ENCODE results near the gene ADGRE1.

Gene ADGRE1

DNA sequence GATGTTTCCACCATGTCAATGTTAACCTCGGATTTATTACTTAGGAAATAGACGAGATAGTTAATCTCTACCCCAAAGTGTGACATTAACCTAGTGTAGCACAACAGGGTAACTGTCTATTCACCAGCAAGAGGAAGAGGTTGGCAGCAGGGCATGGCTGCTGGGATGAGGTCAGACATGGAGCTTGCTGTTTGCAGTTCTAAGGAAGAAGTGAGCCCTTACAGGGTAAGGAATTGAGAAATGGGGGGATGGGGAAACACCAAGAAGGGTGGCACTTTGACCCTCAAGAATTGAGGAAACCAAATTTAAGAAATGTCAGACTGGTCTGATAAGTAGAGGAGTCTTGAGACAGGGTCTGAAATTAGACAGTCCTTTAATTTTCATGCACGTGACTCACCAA is 71.4 kb downstream of the ADGRE1 start:
- DNase-seq = no peak

DNA sequence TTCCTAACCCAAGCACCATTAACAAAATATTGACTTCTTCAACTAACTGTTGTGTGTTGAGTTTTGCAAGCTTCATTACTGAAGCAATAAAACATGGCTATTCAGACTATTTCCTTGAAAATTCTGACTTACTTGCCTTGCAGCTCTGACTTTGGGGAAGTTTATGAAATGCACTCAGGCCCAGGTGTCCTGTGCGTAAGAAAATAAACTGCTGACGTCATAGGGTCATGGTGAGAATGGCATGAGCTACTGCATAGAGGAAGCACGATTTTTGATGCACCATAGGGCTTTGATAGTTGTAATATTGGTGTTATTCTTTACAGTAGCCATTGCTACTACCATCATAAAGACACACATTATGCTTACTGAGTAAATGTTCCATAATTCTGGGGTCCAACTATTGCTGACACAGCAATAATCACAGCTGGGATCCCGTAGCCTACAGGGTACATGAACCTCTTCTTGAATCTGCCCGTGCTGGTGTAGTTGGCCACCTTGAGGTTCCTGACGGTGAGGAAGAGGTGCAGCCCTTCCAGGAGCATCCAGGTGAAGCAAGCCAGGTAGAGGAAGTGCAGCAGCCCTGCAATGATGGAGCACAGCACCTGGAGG is 76.0 kb downstream of the ADGRE1 start:
- DNase-seq = no peak

DNA sequence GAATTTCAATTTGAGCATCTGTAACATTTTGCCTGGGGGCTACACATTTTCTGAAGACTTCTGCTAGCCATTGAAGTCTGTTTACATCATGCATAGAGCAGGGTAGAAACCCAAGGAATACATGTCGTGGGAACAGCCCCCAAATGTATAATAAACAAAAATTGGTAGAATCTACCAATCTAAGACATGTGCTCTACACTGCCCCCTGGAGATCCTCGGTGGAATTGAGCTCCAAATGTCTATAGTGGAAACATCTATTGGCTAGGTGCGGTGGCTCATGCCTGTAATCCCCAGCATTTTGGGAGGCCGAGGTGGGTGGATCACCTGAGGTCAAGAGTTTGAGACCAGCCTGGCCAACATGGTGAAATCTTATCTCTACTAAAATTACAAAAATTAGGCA is 76.6 kb downstream of the ADGRE1 start:
- no peak for DNase-seq

DNA sequence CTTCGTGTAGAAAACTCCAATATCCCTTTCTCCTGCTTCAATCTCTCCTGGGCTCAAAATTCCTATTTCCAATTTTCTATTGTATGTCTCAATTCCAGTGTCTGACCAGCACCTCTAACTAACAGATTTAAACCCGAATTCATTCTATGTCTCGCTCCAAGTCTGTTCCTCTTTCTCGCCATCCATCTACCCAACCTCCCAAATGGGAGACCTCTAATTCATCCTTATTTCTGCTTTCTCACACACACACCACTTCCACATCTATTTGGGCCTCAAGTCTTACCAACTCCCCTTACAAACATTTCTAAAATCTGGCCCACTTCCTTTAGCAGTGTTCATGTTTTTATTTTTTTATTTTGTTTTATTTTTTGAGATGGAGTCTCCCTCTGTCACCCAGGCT is 80.6 kb downstream of the ADGRE1 start:
- DNase-seq = no peak

DNA sequence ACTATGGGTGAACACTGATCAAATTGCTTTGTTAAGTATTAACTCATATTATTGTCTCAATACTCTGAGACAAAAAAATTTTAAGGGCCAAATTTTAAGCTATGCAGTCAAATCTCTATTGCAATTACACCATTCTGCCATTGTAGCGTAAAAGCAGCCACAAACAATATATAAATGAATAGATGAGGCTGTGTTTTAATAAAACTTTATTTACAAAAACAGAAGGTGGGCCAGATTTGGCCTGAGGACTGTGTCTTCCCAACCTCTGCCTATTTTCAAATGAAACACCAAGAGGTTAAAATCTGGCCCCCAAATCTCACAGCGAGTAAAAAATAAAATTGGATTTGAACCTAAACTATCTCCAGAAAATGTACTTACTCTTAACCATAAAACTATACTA is 82.1 kb downstream of the ADGRE1 start:
- no peak for DNase-seq

DNA sequence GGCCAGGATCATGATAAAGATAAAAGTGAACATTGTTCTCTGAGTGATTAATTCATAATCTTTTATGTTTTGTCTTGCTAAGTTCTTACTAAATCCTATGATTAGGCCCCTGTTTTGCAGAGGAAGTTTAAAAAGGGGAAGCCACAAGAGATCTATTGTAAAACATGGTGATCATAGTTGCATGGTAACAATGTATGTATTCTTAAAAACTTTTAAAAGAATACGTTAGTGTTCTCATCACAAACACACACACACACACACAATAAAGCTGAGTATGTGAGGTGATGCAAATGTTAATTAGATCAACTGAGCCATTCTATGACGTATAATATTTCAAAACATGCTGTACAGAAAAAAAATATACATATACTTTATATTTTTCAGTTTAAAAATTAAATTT is 82.6 kb downstream of the ADGRE1 start:
- no peak for DNase-seq

DNA sequence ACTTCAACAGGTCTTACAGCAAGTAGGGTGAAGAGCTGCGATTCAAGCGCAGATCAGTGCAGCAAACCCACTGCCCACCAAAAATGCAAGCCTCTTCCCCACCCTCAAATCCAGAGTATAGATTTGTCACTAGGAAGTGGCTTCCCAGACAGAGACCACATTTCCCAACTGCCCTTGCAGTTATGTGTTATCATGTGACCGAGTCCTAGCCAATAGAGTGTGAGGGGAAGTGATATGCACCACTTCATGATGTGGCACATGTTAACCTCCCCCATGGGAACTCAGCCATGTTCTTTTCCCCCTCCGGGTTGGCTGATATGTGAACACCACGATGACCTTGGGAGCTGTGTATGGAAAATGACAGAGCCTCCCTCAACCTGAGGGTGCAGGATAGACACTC is 83.1 kb downstream of the ADGRE1 start:
- DNase-seq = no peak

DNA sequence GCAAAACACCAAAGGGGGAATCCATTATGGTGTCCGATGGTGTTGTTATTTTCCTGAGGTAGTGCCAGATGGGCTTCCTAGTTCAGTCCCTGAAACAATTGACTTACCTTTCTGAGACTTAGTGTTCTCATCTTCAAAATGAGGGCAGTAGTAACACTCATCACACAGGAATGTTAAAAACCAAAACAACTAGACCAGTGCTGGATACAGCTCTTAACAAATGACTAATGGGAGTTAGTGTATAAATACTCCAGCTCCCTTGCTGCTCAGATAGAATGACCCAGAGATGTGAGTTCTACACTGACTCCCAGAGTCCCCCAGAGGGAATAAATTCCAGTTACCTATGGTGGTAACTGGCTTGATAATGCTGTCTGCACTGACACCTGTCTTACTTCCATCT is 84.0 kb downstream of the ADGRE1 start:
- no peak for DNase-seq

DNA sequence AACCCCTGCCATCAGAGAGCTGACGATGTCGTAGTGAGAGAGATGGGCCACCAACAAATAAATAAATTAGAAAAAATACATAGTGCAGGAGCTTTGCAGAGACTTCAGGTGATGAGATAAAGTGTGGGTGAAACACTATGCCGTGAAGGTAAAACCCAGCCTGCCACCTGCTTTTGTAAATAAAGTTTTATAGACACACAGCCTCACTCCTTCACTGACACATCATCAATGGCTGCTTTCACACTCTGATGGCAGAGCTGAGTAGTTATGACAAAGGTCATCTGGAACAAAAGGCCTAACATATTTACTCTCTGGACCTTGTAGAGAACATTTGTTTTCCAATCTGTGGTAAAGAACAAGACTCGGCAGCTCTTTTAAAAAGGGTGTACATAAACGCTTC is 88.8 kb downstream of the ADGRE1 start:
- no peak for DNase-seq

DNA sequence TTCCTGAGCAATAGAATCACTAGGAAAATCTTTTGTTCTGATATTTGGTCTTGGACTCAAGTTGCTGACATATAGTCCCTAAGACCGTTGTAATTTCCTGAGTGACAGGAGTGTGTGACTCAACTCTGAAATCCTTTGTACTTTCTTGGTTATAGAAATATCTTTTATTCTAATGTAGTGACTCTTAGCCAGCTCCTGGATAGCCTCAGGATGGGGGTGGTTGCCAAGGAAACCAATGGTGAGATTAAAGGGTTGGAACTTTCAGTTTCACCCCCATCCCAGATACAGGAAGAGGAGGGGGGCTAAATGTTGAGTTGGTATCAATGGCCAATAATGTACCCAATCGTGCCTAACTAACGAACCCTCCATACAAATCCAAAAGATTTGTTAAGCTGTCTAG is 92.0 kb downstream of the ADGRE1 start:
- no peak for DNase-seq

DNA sequence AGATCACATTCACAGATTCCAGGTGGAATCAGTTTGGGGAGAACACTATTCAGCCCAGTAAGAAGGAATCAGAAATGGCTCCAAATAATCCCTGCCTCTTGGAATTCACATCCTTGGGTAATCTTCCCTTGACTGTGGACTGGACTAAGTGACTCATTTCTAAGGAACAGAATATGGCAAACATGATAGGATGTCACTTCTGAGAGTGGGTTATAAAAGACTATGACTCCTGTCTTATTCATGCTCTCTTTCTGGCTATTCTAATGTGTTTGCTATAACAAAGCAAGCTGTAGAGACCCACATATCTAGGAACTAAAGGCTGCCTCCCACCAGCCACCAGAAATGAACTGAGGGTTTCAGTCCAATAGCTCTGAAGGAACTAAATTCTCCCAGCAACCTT is 96.1 kb downstream of the ADGRE1 start:
- no peak for DNase-seq

DNA sequence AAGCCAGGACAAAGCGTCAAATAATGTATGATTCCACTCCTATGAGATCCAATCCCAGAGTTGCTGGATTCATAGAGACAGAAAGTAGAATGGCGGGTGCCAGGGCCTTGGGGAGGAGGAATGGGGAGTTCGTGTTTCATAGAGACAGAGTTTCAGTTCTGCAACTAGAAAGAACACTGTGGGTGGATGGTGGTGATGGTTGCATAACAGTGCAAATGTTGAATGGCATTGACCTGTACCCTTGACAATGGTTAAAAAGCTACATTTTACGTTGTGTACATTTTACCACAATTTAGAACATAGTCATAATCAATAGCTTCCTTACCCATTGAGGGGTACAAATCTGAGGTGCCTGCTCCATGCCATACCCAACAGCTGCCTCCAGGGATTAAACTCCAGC is 100.5 kb downstream of the ADGRE1 start:
- no peak for DNase-seq

DNA sequence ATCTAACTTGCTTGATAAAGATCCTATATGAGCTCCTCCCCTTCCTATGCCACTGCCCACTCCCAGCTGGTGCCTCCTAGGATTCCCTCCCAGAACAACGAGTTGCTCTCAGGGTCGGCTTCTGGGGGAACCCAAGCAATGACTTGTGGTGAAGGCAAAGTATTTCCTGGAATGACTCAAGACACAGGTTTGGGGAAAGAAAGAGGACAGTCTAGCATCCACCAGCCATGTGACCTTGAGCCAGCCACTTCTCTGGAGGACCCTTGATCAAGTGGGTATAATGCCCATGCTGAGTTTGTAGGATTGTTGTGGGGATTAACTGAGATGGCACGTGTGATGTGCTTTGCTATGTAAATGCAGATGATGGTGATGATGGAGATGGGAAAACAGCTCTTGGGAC is 100.9 kb downstream of the ADGRE1 start:
- no peak for DNase-seq

All from NCI-H1694 (cell line).